NB4 (cell line): ENCODE measurements around the gene FOLR2.

Source experiments
- POLR2A ChIP-seq: IDR thresholded peaks from 2 replicates; pipeline ENCODE4 v1.6.1; 2011; ENCODE audit warnings: mild to moderate bottlenecking; ENCODE audit not compliant: insufficient read length; ENCODE audit errors: extremely low read depth
- TF ChIP-seq, protein P1 (sequence below): IDR thresholded peaks from one replicate; pipeline ENCODE4 v1.5.1; 2012; ENCODE audit warnings: low read depth, low read length
- TF ChIP-seq, protein P2 (sequence below): IDR thresholded peaks from 2 replicates; pipeline ENCODE4 v1.6.1; 2011; ENCODE audit warnings: low read depth, low read length

DNA sequence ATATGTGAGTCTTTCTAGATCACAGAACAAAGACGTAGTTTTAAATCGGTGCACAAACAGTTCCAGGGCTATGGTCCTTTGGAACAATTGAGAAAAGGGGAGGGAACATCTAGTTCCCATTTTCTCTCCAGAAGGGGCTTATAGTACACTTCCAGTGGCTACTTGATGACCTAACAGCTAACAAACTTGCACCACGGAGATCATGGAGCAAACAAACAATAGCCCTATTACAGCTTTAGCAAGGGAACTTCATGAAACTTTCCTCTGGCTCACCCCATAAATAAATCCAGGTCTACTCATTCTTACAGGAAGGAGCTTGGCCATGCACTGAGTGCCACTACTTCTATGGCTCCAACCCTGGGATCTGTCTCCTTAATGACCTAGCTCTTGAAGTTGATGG is 8.3 kb upstream of the FOLR2 start:
- TF ChIP-seq, protein P1, sequence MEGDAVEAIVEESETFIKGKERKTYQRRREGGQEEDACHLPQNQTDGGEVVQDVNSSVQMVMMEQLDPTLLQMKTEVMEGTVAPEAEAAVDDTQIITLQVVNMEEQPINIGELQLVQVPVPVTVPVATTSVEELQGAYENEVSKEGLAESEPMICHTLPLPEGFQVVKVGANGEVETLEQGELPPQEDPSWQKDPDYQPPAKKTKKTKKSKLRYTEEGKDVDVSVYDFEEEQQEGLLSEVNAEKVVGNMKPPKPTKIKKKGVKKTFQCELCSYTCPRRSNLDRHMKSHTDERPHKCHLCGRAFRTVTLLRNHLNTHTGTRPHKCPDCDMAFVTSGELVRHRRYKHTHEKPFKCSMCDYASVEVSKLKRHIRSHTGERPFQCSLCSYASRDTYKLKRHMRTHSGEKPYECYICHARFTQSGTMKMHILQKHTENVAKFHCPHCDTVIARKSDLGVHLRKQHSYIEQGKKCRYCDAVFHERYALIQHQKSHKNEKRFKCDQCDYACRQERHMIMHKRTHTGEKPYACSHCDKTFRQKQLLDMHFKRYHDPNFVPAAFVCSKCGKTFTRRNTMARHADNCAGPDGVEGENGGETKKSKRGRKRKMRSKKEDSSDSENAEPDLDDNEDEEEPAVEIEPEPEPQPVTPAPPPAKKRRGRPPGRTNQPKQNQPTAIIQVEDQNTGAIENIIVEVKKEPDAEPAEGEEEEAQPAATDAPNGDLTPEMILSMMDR = no peak
- no peak for TF ChIP-seq POLR2A
- TF ChIP-seq, protein P2, sequence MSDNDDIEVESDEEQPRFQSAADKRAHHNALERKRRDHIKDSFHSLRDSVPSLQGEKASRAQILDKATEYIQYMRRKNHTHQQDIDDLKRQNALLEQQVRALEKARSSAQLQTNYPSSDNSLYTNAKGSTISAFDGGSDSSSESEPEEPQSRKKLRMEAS = no peak
